Mesenchymal stem cell (in vitro differentiated cells and primary cell): ENCODE measurements around the gene ATCAY.
"Not testable (repeated sequence)": the region's sequence is repeated elsewhere in the genome, so short reads cannot be mapped to it uniquely, and the experiment has no call there.

Experiments
- DNase-seq: peaks from one replicate; pipeline ENCODE4 v3.0.0-alpha.2; 2013
- H2AFZ ChIP-seq: one replicate; pipeline ENCODE4 v1.6.1; 2013; ENCODE audit warnings: low read depth, mild to moderate bottlenecking, control low read depth, inconsistent platforms, low read length, moderate library complexity
- H2AK5ac ChIP-seq: 2 replicates; pipeline ENCODE4 v1.6.1; 2013; ENCODE audit warnings: low read length, moderate library complexity, mild to moderate bottlenecking, inconsistent platforms; ENCODE audit not compliant: severe bottlenecking
- H2BK120ac ChIP-seq: one replicate; pipeline ENCODE4 v1.6.1; 2013; ENCODE audit warnings: low read depth, mild to moderate bottlenecking, inconsistent platforms, low read length, moderate library complexity
- H2BK12ac ChIP-seq, 2 experiments: one replicate each; pipeline ENCODE4 v1.6.1; 2013; ENCODE audit warnings: inconsistent platforms in 2 of 2, low read length in 2 of 2, mild to moderate bottlenecking in 2 of 2, moderate library complexity in 2 of 2, control low read depth in 1 of 2
- H2BK15ac ChIP-seq: one replicate; pipeline ENCODE4 v1.6.1; 2013; ENCODE audit warnings: mild to moderate bottlenecking, low read depth, inconsistent platforms; ENCODE audit not compliant: poor library complexity, severe bottlenecking
- H2BK5ac ChIP-seq: 2 replicates; pipeline ENCODE4 v1.6.1; 2013; ENCODE audit warnings: low read depth, mild to moderate bottlenecking, low read length, control low read depth, inconsistent platforms; ENCODE audit not compliant: poor library complexity, severe bottlenecking
- H3K14ac ChIP-seq, 2 experiments: one replicate each; pipeline ENCODE4 v1.6.1; 2013; ENCODE audit warnings: inconsistent platforms in 2 of 2, low read length in 2 of 2, control low read depth in 1 of 2, mild to moderate bottlenecking in 1 of 2, moderate library complexity in 1 of 2
- H3K18ac ChIP-seq, 2 experiments: one replicate each; pipeline ENCODE4 v1.6.1; 2013; ENCODE audit warnings: inconsistent platforms in 2 of 2, low read length in 2 of 2, control low read depth in 1 of 2, low read depth in 1 of 2, mild to moderate bottlenecking in 1 of 2
- H3K23ac ChIP-seq, 2 experiments: one replicate each; pipeline ENCODE4 v1.6.1; 2013; ENCODE audit warnings: inconsistent platforms in 2 of 2, low read length in 2 of 2, mild to moderate bottlenecking in 2 of 2, moderate library complexity in 2 of 2, control low read depth in 1 of 2
- H3K27ac ChIP-seq: 2 replicates; pipeline ENCODE4 v1.5.1; 2013; ENCODE audit warnings: mild to moderate bottlenecking, moderate library complexity, low read length, control low read depth, inconsistent platforms; ENCODE audit not compliant: poor library complexity, severe bottlenecking
- H3K27me3 ChIP-seq, 2 experiments: 2 replicates each; pipeline versions ENCODE4 v1.6.1 to v1.7.0; 2013; ENCODE audit warnings: low read length in 2 of 2, mild to moderate bottlenecking in 2 of 2, moderate library complexity in 2 of 2, control low read depth in 1 of 2, inconsistent platforms in 1 of 2; ENCODE audit not compliant: control insufficient read depth in 1 of 2, insufficient read depth in 1 of 2
- H3K36me3 ChIP-seq, 2 experiments: 2 replicates each; pipeline versions ENCODE4 v1.6.1 to v1.7.0; 2013; ENCODE audit warnings: low read length in 2 of 2, control low read depth in 1 of 2, inconsistent platforms in 1 of 2, low read depth in 1 of 2, mild to moderate bottlenecking in 1 of 2; ENCODE audit not compliant: insufficient read depth in 2 of 2, control insufficient read depth in 1 of 2
- H3K4ac ChIP-seq, 2 experiments: one replicate each; pipeline ENCODE4 v1.6.1; 2013; ENCODE audit warnings: inconsistent platforms in 2 of 2, low read length in 2 of 2, mild to moderate bottlenecking in 2 of 2, moderate library complexity in 2 of 2, control low read depth in 1 of 2, low read depth in 1 of 2
- H3K4me1 ChIP-seq: 2 replicates; pipeline ENCODE4 v1.6.1; 2013; ENCODE audit warnings: low read depth, low read length, control low read depth; ENCODE audit not compliant: control insufficient read depth, insufficient read depth
- H3K4me2 ChIP-seq: 2 replicates; pipeline ENCODE4 v1.6.1; 2013; ENCODE audit warnings: low read length, mild to moderate bottlenecking, inconsistent platforms; ENCODE audit not compliant: poor library complexity, severe bottlenecking
- H3K4me3 ChIP-seq, 2 experiments: 2 replicates each; pipeline versions ENCODE4 v1.5.1 to v1.7.0; 2013; ENCODE audit warnings: low read length in 2 of 2, mild to moderate bottlenecking in 2 of 2, control low read depth in 1 of 2, low read depth in 1 of 2; ENCODE audit not compliant: insufficient read depth in 1 of 2
- H3K79me1 ChIP-seq: replicated peaks from 2 replicates; pipeline ENCODE4 v1.6.1; 2013; ENCODE audit warnings: mild to moderate bottlenecking, control low read depth, low read length, inconsistent platforms; ENCODE audit not compliant: poor library complexity, severe bottlenecking
- H3K9ac ChIP-seq: 2 replicates; pipeline ENCODE4 v1.7.0; 2013; ENCODE audit warnings: mild to moderate bottlenecking, low read length, moderate library complexity
- H3K9me3 ChIP-seq: 2 replicates; pipeline ENCODE4 v1.7.0; 2013; ENCODE audit warnings: mild to moderate bottlenecking, low read length; ENCODE audit not compliant: control insufficient read depth
- H4K8ac ChIP-seq: one replicate; pipeline ENCODE4 v1.6.1; 2013; ENCODE audit warnings: inconsistent platforms, mild to moderate bottlenecking, low read length, moderate library complexity
- H4K91ac ChIP-seq: one replicate; pipeline ENCODE4 v1.6.1; 2013; ENCODE audit warnings: mild to moderate bottlenecking, low read length, inconsistent platforms
- WGBS: methylation state at CpG from one replicate; pipeline ENCODE4 v1.1.7; 2013; ENCODE audit warnings: mixed read lengths; 5-methylcytosine and 5-hydroxymethylcytosine counted together

Gene ATCAY

GRCh38 chr19:3873151-3873550, 7.3 kb upstream of the ATCAY start:
- peaks cover 5% of the 10 kb centered on the region for H3K4me1 ChIP-seq
- peaks cover 21 to 31% of the 10 kb centered on the region in 2 experiments for H3K27me3 ChIP-seq
- H3K9ac ChIP-seq = no peak overlapping the region
- no peak overlapping the region for H2BK15ac ChIP-seq
- DNase-seq = no peak
- no peak overlapping the region for H3K27ac ChIP-seq
- no peaks in the 10 kb centered on the region for H3K36me3 ChIP-seq
- H2BK5ac ChIP-seq = no peak overlapping the region
- H4K91ac ChIP-seq = no peak overlapping the region
- H3K4me3 ChIP-seq = no peak overlapping the region
- no peak overlapping the region for H2AFZ ChIP-seq
- H3K18ac ChIP-seq = no peak overlapping the region
- H3K4ac ChIP-seq = no peak overlapping the region
- H3K9me3 ChIP-seq = peaks cover 3% of the 10 kb centered on the region
- H3K4me2 ChIP-seq = no peak overlapping the region
- no peak overlapping the region for H4K8ac ChIP-seq
- no peak overlapping the region for H2AK5ac ChIP-seq
- H3K14ac ChIP-seq = no peak overlapping the region
- 90% methylated on average over 4 of the region's 4 CpGs for WGBS
- no peak overlapping the region for H2BK120ac ChIP-seq
- no peak overlapping the region for H2BK12ac ChIP-seq
- no peaks in the 10 kb centered on the region for H3K79me1 ChIP-seq
- no peak overlapping the region for H3K23ac ChIP-seq

GRCh38 chr19:3874695-3875094, 5.8 kb upstream of the ATCAY start:
- not testable (repeated sequence) for H4K8ac ChIP-seq, H2BK12ac ChIP-seq, H3K4me1 ChIP-seq, H3K23ac ChIP-seq, H2AFZ ChIP-seq, H4K91ac ChIP-seq, H3K9me3 ChIP-seq, H3K9ac ChIP-seq, H3K4me3 ChIP-seq, H3K36me3 ChIP-seq, H3K4me2 ChIP-seq, H3K27ac ChIP-seq, H2BK5ac ChIP-seq, H3K18ac ChIP-seq, H2BK120ac ChIP-seq, H3K79me1 ChIP-seq, H3K4ac ChIP-seq, H2AK5ac ChIP-seq, DNase-seq, H2BK15ac ChIP-seq, H3K14ac ChIP-seq
- 82% methylated on average over 13 of the region's 13 CpGs for WGBS
- H3K27me3 ChIP-seq = peaks cover 22 to 35% of the 10 kb centered on the region in 2 experiments

- H3K36me3 ChIP-seq = no peaks in the 10 kb centered on the region
- no peak overlapping the region for H3K18ac ChIP-seq
- no peak overlapping the region for H3K4ac ChIP-seq
- no peak overlapping the region for H2BK12ac ChIP-seq
- no peaks in the 10 kb centered on the region for H3K9me3 ChIP-seq
- no peak overlapping the region for H3K14ac ChIP-seq
- no peak for DNase-seq
- H3K27me3 ChIP-seq = peaks cover 52 to 61% of the 10 kb centered on the region in 2 experiments
- H2BK120ac ChIP-seq = no peak overlapping the region
- no peak overlapping the region for H3K23ac ChIP-seq
- no peak overlapping the region for H3K4me3 ChIP-seq
- no peak overlapping the region for H2BK5ac ChIP-seq
- H3K79me1 ChIP-seq = no peaks in the 10 kb centered on the region
- no peak overlapping the region for H2AFZ ChIP-seq
- H4K91ac ChIP-seq = no peak overlapping the region
- no peak overlapping the region for H3K9ac ChIP-seq
- no peak overlapping the region for H3K4me2 ChIP-seq
- H3K4me1 ChIP-seq = peaks cover 3% of the 10 kb centered on the region
- no peak overlapping the region for H3K27ac ChIP-seq
- H4K8ac ChIP-seq = no peak overlapping the region
- H2BK15ac ChIP-seq = no peak overlapping the region
- 62% methylated on average over 12 of the region's 12 CpGs for WGBS
- no peak overlapping the region for H2AK5ac ChIP-seq
These were observed 829 bp upstream of the ATCAY start for GRCh38 chr19:3879656-3880055.

- Histone ChIP-seq H4K8ac (no peak overlapping the region), H4K91ac (no peak overlapping the region), H3K9me3 (no peaks in the 10 kb centered on the region), H2BK12ac (no peak overlapping the region), H3K9ac (no peak overlapping the region), H3K4me3 (no peak overlapping the region), H3K27me3 (peaks cover 52 to 61% of the 10 kb centered on the region in 2 experiments), H3K4me1 (peaks cover 3% of the 10 kb centered on the region), H2AFZ (no peak overlapping the region), H3K27ac (no peak overlapping the region), H3K14ac (no peak overlapping the region), H3K18ac (no peak overlapping the region), H3K4me2 (no peak overlapping the region), H3K23ac (no peak overlapping the region), H2BK15ac (no peak overlapping the region), H2BK5ac (no peak overlapping the region), H3K4ac (no peak overlapping the region), H3K79me1 (no peaks in the 10 kb centered on the region), H2BK120ac (no peak overlapping the region), H3K36me3 (no peaks in the 10 kb centered on the region), H2AK5ac (no peak overlapping the region)
- DNase-seq = no peak
- WGBS = 2% methylated on average over 27 of the region's 31 CpGs
These were observed 971 bp downstream of the ATCAY start for GRCh38 chr19:3881272-3882040.
